Measurements from ENCODE around the gene CCDC146.

- TF ChIP-seq CTCF (IDR thresholded peaks at IDR 0.05) (no peak), POLR2A (IDR thresholded peaks at IDR 0.05) (no peak)
Measured at GRCh38 chr7:77246026-77246640, 123.7 kb downstream of the CCDC146 start.
